K562 (cell line): Measurements from ENCODE around the gene ARID4B. TPM values are rescaled to one million over a fixed set of nuclear protein-coding genes. Genes with fewer than 3 reads are reported as not detected.

Experiments
- CBFA2T2 ChIP-seq: fragments of 450-650 bp; conservative IDR thresholded peaks from 2 replicates; pipeline ENCODE4 v1.6.1; 2017; ENCODE audit warnings: mild to moderate bottlenecking
- DACH1 ChIP-seq: fragments of 450-650 bp; IDR thresholded peaks from 2 replicates; pipeline ENCODE4 v1.6.1; 2018; ENCODE audit not compliant: partially characterized antibody
- KDM1A ChIP-seq, 2 experiments: fragments of 450-650 bp; IDR thresholded peaks; 2 replicates each; pipeline ENCODE4 v1.6.1; 2016; ENCODE audit warnings: mild to moderate bottlenecking in 2 of 2
- REST ChIP-seq, 2 experiments: fragments of 450-650 bp; formaldehyde crosslinking in 1 of 2; IDR thresholded peaks; 2 replicates each; pipeline versions ENCODE4 v1.4.0 to v1.6.1; 2014 to 2020; ENCODE audit warnings: mild to moderate bottlenecking in 2 of 2, borderline replicate concordance in 1 of 2, low read depth in 1 of 2
- ZHX1 ChIP-seq: fragments of 150-350 bp; conservative IDR thresholded peaks from 2 replicates; pipeline ENCODE4 v1.6.1; 2014; ENCODE audit warnings: low read length
- polyA plus RNA-seq, 8 experiments: library from polyadenylated mRNA; depleted of rRNA in 4 of 8; stranded (reverse) in 5 of 8; unstranded in 3 of 8; fragments of >200 nt; fragmentation: Nextera tagmentation in 2 of 8; fragmentation: Illumina TruSeq in 1 of 8; extraction: Ambion mirVana in 2 of 8; extraction: Trizol in 1 of 8; gene quantifications; 2 replicates each; pipeline versions ENCODE4 v1.2.1 to v1.2.3, GENCODE V29; 2011 to 2014; ENCODE audit warnings: inconsistent platforms in 1 of 8, missing spikeins in 1 of 8
- total RNA-seq, 7 experiments: library from RNA; depleted of rRNA in 6 of 7; stranded (reverse); fragments of >200 nt in 6 of 7; fragmentation: Illumina TruSeq in 2 of 7; extraction: Trizol in 2 of 7; gene quantifications; 2 replicates each; pipeline versions ENCODE4 v1.2.1 to v1.2.3, GENCODE V29; 2011 to 2021; ENCODE audit warnings: low replicate concordance in 1 of 7

ARID4B gene
- total and polyA plus RNA-seq, 9 of the 15 experiments (the other 6 are each of a cell fraction or from before 2014, with no cell fraction given): 8.4 to 38.9 (median 18.5) TPM

GRCh38 chr1:235342039-235342438 is 14.1 kb upstream of the ARID4B start (continued):
- TF ChIP-seq ZHX1: no peak
- no peak for TF ChIP-seq CBFA2T2
- no peak for TF ChIP-seq REST (IDR thresholded peaks at IDR 0.05; ENCODE audit: borderline replicate concordance)
- TF ChIP-seq REST (CRISPR knock-in tag; IDR thresholded peaks at IDR 0.05; ENCODE audit: low read depth): no peak
- TF ChIP-seq DACH1: no peak
- no peak for TF ChIP-seq KDM1A (IDR thresholded peaks at IDR 0.05)
